H9 (cell line): Measurements from ENCODE around the gene DPEP2. TPM values are rescaled to one million over a fixed set of nuclear protein-coding genes. Genes with fewer than 3 reads are reported as not detected.

Experiments
- DNase-seq: peaks from one replicate; pipeline ENCODE4 v3.0.0-alpha.2; 2017
- H2AFZ ChIP-seq: one replicate; pipeline ENCODE4 v1.6.1; 2013; ENCODE audit warnings: mild to moderate bottlenecking, low read length, control low read depth, moderate library complexity
- H2AK5ac ChIP-seq: 2 replicates; pipeline ENCODE4 v1.6.1; 2013; ENCODE audit warnings: low read length, control low read depth, mixed read lengths; ENCODE audit not compliant: insufficient read length
- H2BK120ac ChIP-seq: one replicate; pipeline ENCODE4 v1.6.1; 2013; ENCODE audit warnings: low read depth, mild to moderate bottlenecking, low read length, control low read depth, inconsistent platforms; ENCODE audit not compliant: poor library complexity, severe bottlenecking
- H2BK12ac ChIP-seq: 2 replicates; pipeline ENCODE4 v1.6.1; 2013; ENCODE audit warnings: low read length, control low read depth, mixed read lengths, low read depth; ENCODE audit not compliant: insufficient read length
- H2BK15ac ChIP-seq: 2 replicates; pipeline ENCODE4 v1.6.1; 2013; ENCODE audit warnings: low read depth, low read length, control low read depth
- H2BK20ac ChIP-seq: one replicate; pipeline ENCODE4 v1.6.1; 2013; ENCODE audit warnings: low read depth, mild to moderate bottlenecking, low read length, control low read depth, inconsistent platforms; ENCODE audit not compliant: poor library complexity, severe bottlenecking
- H2BK5ac ChIP-seq: 2 replicates; pipeline ENCODE4 v1.6.1; 2013; ENCODE audit warnings: low read length, control low read depth, mixed read lengths; ENCODE audit not compliant: insufficient read length
- H3K14ac ChIP-seq: 2 replicates; pipeline ENCODE4 v1.6.1; 2013; ENCODE audit warnings: low read length, control low read depth; ENCODE audit not compliant: insufficient read depth
- H3K18ac ChIP-seq: 2 replicates; pipeline ENCODE4 v1.6.1; 2013; ENCODE audit warnings: low read depth, mild to moderate bottlenecking, mixed read lengths, low read length, control low read depth; ENCODE audit not compliant: insufficient read length
- H3K23ac ChIP-seq: 2 replicates; pipeline ENCODE4 v1.6.1; 2013; ENCODE audit warnings: low read length, control low read depth, mixed read lengths, low read depth; ENCODE audit not compliant: insufficient read length
- H3K23me2 ChIP-seq: 2 replicates; pipeline ENCODE4 v1.6.1; 2013; ENCODE audit warnings: low read depth, mild to moderate bottlenecking, mixed read lengths, low read length, control low read depth; ENCODE audit not compliant: insufficient read length, poor library complexity, severe bottlenecking
- H3K27ac ChIP-seq: 2 replicates; pipeline ENCODE4 v1.5.1; 2013; ENCODE audit warnings: low read length, control low read depth, mixed read lengths, low read depth; ENCODE audit not compliant: insufficient read length
- H3K27me3 ChIP-seq: 2 replicates; pipeline ENCODE4 v1.6.1; 2013; ENCODE audit warnings: low read length, control low read depth, inconsistent platforms; ENCODE audit not compliant: insufficient read depth
- H3K4ac ChIP-seq: 2 replicates; pipeline ENCODE4 v1.6.1; 2013; ENCODE audit warnings: low read depth, mild to moderate bottlenecking, control low read depth, inconsistent platforms, low read length, moderate library complexity
- H3K4me1 ChIP-seq: 2 replicates; pipeline ENCODE4 v1.6.1; 2013; ENCODE audit warnings: low read length, control low read depth, inconsistent platforms; ENCODE audit not compliant: insufficient read depth
- H3K4me2 ChIP-seq: 2 replicates; pipeline ENCODE4 v1.6.1; 2013; ENCODE audit warnings: low read length, control low read depth, mixed read lengths; ENCODE audit not compliant: insufficient read length, insufficient read depth
- H3K56ac ChIP-seq: 2 replicates; pipeline ENCODE4 v1.6.1; 2013; ENCODE audit warnings: low read depth, mild to moderate bottlenecking, mixed read lengths, low read length, control low read depth; ENCODE audit not compliant: insufficient read length
- H3K79me1 ChIP-seq: 2 replicates; pipeline ENCODE4 v1.6.1; 2013; ENCODE audit warnings: low read depth, mild to moderate bottlenecking, moderate library complexity, low read length, control low read depth, inconsistent platforms; ENCODE audit not compliant: insufficient read depth, poor library complexity, severe bottlenecking
- H3K79me2 ChIP-seq: 2 replicates; pipeline ENCODE4 v1.6.1; 2013; ENCODE audit warnings: low read length, control low read depth, inconsistent platforms; ENCODE audit not compliant: insufficient read depth
- H3K9ac ChIP-seq: 2 replicates; pipeline ENCODE4 v1.6.1; 2013; ENCODE audit warnings: low read length, control low read depth, mixed read lengths; ENCODE audit not compliant: insufficient read length; ENCODE audit errors: extremely low read depth
- H3K9me3 ChIP-seq: one replicate; pipeline ENCODE4 v1.6.1; 2013; ENCODE audit warnings: low read depth, low read length, inconsistent platforms; ENCODE audit not compliant: control insufficient read depth
- H3T11ph ChIP-seq: one replicate; pipeline ENCODE4 v1.6.1; 2013; ENCODE audit warnings: mild to moderate bottlenecking, low read length, control low read depth, inconsistent platforms
- H4K20me1 ChIP-seq: one replicate; pipeline ENCODE4 v1.6.1; 2013; ENCODE audit not compliant: control insufficient read depth, insufficient read length, insufficient read depth
- H4K5ac ChIP-seq: 2 replicates; pipeline ENCODE4 v1.6.1; 2013; ENCODE audit warnings: low read depth, mild to moderate bottlenecking, mixed read lengths, low read length, control low read depth; ENCODE audit not compliant: insufficient read length
- H4K8ac ChIP-seq: replicated peaks from 2 replicates; pipeline ENCODE4 v1.6.1; 2013; ENCODE audit warnings: low read length, control low read depth, mixed read lengths, low read depth; ENCODE audit not compliant: insufficient read length
- H4K91ac ChIP-seq: 2 replicates; pipeline ENCODE4 v1.6.1; 2013; ENCODE audit warnings: low read depth, mild to moderate bottlenecking, moderate library complexity, mixed read lengths, low read length, control low read depth; ENCODE audit not compliant: insufficient read length
- H3K27ac Mint-ChIP-seq, 3 experiments: 2 replicates in 2 of 3; 3 replicates in 1 of 3; pipeline ENCODE4 v1.8.0; 2020 to 2021; ENCODE audit warnings: mixed read lengths in 3 of 3, mild to moderate bottlenecking in 1 of 3, moderate library complexity in 1 of 3
- H3K27me3 Mint-ChIP-seq: 2 replicates; pipeline ENCODE4 v1.8.0; 2021; ENCODE audit warnings: low read depth, mild to moderate bottlenecking, moderate library complexity, mixed read lengths
- H3K36me3 Mint-ChIP-seq, 3 experiments: 2 replicates in 2 of 3; 3 replicates in 1 of 3; pipeline ENCODE4 v1.8.0; 2020 to 2021; ENCODE audit warnings: low read depth in 3 of 3, mixed read lengths in 3 of 3; ENCODE audit not compliant: insufficient read depth in 1 of 3
- H3K4me1 Mint-ChIP-seq, 2 experiments: 2 replicates each; pipeline ENCODE4 v1.8.0; 2020; ENCODE audit warnings: mixed read lengths in 2 of 2
- H3K4me3 Mint-ChIP-seq, 2 experiments: 2 replicates in 1 of 2; 3 replicates in 1 of 2; pipeline ENCODE4 v1.8.0; 2020 to 2021; ENCODE audit warnings: mild to moderate bottlenecking in 2 of 2, mixed read lengths in 2 of 2, moderate library complexity in 1 of 2
- H3K9me3 Mint-ChIP-seq, 2 experiments: 2 replicates in 1 of 2; 3 replicates in 1 of 2; pipeline ENCODE4 v1.8.0; 2020; ENCODE audit warnings: mild to moderate bottlenecking in 2 of 2, mixed read lengths in 2 of 2, moderate library complexity in 1 of 2
- CTCF ChIP-seq: fragments of 200-600 bp; sonication (generic); conservative IDR thresholded peaks from 3 replicates; pipeline ENCODE4 v1.8.0; 2021; ENCODE audit warnings: antibody characterized with exemption, mild to moderate bottlenecking
- WGBS: extraction: QIAGEN DNeasy Blood & Tissue Kit; methylation state at CpG from one replicate; pipeline ENCODE4 v1.1.7; 2013; ENCODE audit warnings: missing lambda C conversion rate, low lambda C conversion rate, mixed read lengths; ENCODE audit not compliant: insufficient read length; ENCODE audit errors: extremely low coverage; 5-methylcytosine and 5-hydroxymethylcytosine counted together
- total RNA-seq: library from RNA; stranded (reverse); gene quantifications from 2 replicates; pipeline ENCODE4 v1.2.1, GENCODE V29; 2021

The DPEP2 gene
- total RNA-seq, 1 experiment from 2014 or later, result not detected

- peaks cover 7 to 15% (median 13%) of the 10 kb centered on the region in 3 experiments; a peak in 6 of 7 replicates for H3K36me3 Mint-ChIP-seq
- no peak for DNase-seq
These were observed 35.9 kb upstream of the DPEP2 start for GRCh38 chr16:68035227-68035626.

More at GRCh38 chr16:68035227-68035626, 35.9 kb upstream of the DPEP2 start:
- H3K23ac ChIP-seq, result no peak overlapping the region
- no peak overlapping the region for H2BK12ac ChIP-seq
- no peaks in the 10 kb centered on the region for H3K9me3 Mint-ChIP-seq
- no peaks in the 10 kb centered on the region for H3K79me1 ChIP-seq
- no peak overlapping the region for H2BK5ac ChIP-seq
- H3K9ac ChIP-seq, result no peak overlapping the region
- no peak overlapping the region for H2BK120ac ChIP-seq
- H4K5ac ChIP-seq, result no peak overlapping the region
- H3K27me3 ChIP-seq, result no peaks in the 10 kb centered on the region
- no peak overlapping the region for H3K18ac ChIP-seq
- H3K9me3 ChIP-seq, result no peaks in the 10 kb centered on the region
- no peak overlapping the region for H3T11ph ChIP-seq
- H2BK20ac ChIP-seq, result no peak overlapping the region
- H3K4ac ChIP-seq, result no peak overlapping the region
- no peak overlapping the region for H4K91ac ChIP-seq
- H3K27ac Mint-ChIP-seq, result no peak overlapping the region
- no peaks in the 10 kb centered on the region for H3K27me3 Mint-ChIP-seq
- no peak overlapping the region for H2AFZ ChIP-seq
- no peak overlapping the region for H3K14ac ChIP-seq
- no peak overlapping the region for H3K4me3 Mint-ChIP-seq
- H3K79me2 ChIP-seq, result no peaks in the 10 kb centered on the region
- H3K56ac ChIP-seq, result no peak overlapping the region
- no peaks in the 10 kb centered on the region for H3K23me2 ChIP-seq
- peaks cover 0 to under 1% of the 10 kb centered on the region in 2 experiments; a peak in 1 of 4 replicates for H3K4me1 Mint-ChIP-seq
- no CpG with 5 or more reads among the region's 2 CpGs for WGBS
- no peak overlapping the region for H2AK5ac ChIP-seq
- no peaks in the 10 kb centered on the region for H4K20me1 ChIP-seq
- no peak overlapping the region for H2BK15ac ChIP-seq
- no peak overlapping the region for H3K27ac ChIP-seq
- H3K4me2 ChIP-seq, result no peak overlapping the region
- no peak overlapping the region for H4K8ac ChIP-seq
- no peaks in the 10 kb centered on the region for H3K4me1 ChIP-seq
- TF ChIP-seq CTCF, result no peak
